Stimulated activated CD4-positive, alpha-beta T cell treated with anti-CD3 and anti-CD28 coated beads, Interleukin-1b, Interleukin-23, amount 100 ng/mL, for 4 hours (primary cell): ENCODE measurements around the gene IRAK4.

ENCODE experiments used
- DNase-seq, 2 donors: peaks; one replicate each; pipeline ENCODE4 v3.0.0-alpha.2; 2020; ENCODE audit warnings: low read depth in 2 of 2

IRAK4 gene

DNA sequence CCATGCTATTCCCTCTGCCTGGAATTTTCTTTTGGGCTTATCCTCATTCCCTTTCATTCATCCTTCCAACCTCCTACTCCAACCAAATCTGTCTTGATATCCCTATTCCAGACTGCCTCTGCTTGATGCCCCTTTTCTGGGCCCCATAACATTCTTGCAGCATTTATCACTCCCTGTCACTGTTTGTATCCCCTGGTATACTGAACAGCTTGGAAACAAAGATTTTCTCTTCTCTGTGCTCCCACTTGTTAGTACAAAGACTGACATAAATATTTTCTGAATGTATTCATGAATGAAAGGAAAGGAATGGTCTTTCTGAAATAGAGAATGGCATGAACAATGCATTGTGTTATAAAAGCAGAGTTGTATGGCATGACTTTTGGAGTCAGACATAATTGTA, 7.5 kb downstream of the IRAK4 start:
- no peak for DNase-seq

DNA sequence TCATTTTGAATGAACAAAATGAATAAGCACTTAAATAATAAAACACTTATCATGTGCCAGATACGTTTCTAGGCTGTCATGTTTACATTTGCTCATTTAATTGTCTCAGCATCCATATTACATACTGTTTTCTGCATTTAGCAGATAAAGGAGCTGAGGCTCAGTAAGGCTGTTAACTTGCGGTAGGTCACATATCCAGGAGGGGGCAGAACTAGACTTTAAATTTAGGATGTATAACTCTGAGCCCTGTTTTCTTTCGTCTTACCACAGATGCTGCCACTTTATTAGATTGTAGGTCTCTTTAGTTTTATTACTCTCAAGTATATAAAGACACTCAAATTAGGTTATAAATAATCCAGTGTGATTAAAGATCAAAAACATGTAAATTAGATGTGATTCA, 17.7 kb downstream of the IRAK4 start:
- no peak for DNase-seq

DNA sequence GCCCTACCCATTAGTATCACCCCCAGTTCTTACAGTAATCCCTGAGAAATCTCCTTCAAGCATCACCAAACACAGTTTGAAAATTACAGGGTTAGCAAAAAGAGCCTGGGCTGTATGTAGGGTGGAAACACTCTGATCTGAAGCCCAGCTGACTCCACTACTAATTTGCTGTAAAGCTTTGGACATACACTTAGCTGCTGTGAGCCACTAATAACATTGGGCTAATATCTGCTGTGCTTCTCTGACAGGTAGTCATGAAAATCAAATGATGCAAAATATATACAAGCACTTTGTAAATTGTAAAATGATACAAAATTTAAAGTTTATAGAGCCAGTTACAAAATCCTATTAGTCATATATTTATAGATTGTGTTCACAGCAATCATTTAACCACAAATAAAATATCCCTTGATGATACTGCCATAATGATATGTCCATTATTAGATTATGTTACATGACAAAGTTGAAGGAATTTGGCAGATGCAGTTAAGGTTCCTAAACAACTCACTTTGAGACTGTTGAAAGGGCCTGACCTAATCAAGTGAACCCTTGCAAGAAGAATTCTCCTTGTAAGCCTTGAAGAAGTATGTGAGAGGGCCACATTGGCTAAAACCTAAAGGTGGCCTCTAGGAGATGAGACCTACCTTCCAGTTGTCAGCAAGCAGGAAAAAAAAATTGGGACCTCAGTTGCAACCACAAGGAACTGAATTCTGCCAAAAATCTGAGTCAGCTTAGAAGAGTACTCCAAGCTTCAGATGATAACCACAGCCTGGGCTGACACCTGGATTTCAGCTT, 28.3 kb downstream of the IRAK4 start:
- no peak for DNase-seq

- no peak for DNase-seq
These were observed 31.2 kb downstream of the IRAK4 start for GRCh38 chr12:43789941-43790340.

DNA sequence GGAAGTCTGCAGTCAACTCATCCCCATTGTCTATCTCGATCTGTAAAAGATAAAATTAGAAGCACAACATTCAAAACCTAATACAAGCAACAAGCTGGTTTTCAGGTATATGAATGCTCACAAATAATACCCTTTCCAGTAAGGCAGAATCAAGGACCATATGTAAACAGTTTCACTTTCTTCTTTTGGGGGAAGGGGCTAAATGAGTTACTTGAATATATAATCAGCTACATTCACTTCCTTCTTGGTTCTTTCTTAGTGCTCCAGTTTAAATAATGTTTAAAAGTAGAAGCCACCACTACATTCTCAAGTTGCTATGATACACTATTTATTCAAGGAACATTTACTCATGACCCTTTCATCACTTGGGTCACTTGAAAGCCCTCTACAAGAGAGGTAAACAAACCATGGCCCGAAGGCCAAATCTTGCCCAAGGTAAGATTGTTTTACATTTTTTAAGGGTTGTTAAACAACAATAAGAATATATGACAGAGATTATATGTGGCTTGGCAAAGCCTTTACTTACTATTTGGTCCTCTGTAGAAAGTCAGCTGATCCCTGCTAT, 37.0 kb downstream of the IRAK4 start:
- DNase-seq, result no peak

DNA sequence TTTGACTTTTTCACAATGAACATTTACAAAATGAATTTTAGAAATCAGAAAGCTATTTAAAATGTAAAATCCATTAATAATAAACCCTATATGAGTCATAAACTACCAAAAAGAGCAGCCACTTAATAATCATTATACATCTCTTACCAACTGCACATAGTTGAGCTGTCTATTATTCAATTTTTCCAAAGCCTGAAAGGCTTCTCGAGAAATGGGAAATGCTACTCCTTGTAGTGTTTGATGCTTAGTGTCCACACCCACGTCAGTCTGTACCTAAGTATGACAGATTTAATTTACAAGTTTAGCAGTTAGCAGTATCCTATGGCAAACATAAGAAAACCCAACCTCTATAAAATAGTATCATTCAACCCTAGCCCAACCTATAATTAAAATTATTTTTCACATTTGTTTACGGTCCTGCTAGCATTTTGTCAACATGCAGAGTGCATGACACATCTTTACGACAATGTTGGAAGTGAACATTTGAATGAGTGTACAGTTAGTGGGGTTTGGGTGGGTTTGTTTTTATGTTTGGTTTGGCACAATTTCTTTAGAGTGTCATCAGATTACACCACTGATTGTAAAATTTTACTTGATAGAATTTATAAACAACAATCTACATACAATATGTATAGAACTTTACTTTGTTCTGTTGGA, 38.9 kb downstream of the IRAK4 start:
- DNase-seq, result no peak

- DNase-seq, result no peak
These were observed 46.6 kb downstream of the IRAK4 start for GRCh38 chr12:43805149-43805859.

GRCh38 chr12:43805860-43806736, 47.3 kb downstream of the IRAK4 start, which contains the start of gene TWF1:
TWF1 (minus strand) TSS chr12:43806317; CDS start chr12:43806245, 72 bp downstream.
- DNase-seq, result peak; percentile 62 to 86

GRCh38 chr12:43806737-43807072, 48.0 kb downstream of the IRAK4 start:
- DNase-seq, result no peak

DNA sequence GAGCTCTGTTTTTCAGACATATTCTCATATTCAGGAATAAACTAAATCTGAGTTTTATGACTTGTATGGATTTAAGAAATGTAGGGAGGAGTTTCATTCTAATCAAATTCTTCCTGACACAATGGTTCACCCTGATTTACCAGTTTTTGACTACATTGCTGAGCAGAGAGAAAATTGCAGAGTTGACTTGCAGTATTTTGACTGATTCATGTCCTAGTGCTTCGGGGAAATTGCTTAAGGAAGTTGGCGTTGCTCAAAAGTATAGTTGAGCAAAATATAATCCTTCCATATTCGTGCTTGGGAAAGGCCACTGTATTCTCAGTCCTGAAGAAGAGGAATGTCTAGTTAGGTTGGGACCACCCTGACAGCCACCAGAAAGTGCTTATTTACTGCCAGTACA, 48.6 kb downstream of the IRAK4 start:
- no peak for DNase-seq

GRCh38 chr12:43812057-43812456, 53.3 kb downstream of the IRAK4 start:
- DNase-seq, result no peak

GRCh38 chr12:43812926-43813325, 54.2 kb downstream of the IRAK4 start:
- no peak for DNase-seq

DNA sequence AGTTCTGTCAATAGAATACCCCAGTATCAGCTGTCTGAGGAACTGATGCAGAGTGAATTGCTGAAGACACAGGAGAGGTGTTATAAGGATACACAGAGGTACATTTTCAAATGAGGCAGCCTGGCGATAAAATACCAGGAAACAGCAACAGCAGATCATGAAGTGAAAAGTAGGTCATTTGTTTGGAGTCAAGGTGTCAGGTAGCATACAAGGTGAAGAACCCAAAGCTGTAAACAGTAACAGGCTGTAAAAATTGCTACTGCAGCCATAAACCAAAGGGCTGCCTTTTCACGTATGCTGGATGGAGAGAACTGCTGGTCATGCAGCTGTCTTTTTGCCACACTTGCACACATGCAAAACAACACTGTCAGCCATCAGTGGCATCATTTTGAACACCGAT, 56.7 kb downstream of the IRAK4 start:
- DNase-seq, result no peak

DNA sequence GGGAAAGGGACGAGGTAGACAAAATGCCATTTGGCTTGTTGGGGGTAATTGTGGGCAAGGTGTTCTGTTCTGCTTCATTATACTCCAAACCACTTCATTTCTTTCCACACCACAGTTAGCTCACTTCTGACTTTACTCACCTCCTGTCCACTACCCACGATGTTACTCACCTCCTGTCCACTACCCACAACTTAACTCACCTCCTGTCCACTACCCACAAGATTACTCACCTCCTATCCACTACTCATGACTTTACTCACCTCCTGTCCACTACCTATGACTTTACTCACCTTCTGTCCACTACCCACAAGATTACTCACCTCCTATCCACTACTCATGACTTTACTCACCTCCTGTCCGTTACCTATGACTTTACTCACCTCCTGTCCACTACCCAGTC, 57.4 kb downstream of the IRAK4 start:
- no peak for DNase-seq

DNA sequence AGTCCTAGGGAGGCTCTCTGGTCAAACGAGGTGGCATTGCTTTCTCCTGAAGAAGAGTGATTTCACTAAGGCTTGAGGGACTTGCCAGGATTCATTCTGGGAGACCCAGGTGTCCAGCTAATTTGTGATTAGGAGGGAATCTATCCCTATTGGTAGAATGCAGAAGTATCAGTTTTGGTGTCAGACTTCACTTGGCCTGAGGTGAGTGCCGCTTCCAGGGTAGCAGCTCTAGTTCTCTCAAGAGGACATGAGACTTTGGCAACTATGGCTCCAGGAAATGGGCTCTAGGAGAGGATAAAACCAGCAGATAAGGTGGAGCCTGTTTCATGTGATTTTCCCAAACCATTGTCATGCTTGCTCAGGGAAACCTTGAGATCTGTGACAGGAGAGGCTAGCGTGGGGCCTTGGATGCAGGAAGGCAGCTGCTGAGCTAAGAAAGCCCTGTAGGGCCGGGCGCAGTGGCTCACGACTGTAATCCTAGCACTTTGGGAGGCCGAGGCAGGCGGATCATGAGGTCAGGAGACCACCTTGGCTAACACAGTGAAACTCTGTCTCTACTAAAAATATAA, 65.5 kb downstream of the IRAK4 start:
- no peak for DNase-seq

GRCh38 chr12:43826681-43827080, 67.9 kb downstream of the IRAK4 start:
- DNase-seq, result no peak

DNA sequence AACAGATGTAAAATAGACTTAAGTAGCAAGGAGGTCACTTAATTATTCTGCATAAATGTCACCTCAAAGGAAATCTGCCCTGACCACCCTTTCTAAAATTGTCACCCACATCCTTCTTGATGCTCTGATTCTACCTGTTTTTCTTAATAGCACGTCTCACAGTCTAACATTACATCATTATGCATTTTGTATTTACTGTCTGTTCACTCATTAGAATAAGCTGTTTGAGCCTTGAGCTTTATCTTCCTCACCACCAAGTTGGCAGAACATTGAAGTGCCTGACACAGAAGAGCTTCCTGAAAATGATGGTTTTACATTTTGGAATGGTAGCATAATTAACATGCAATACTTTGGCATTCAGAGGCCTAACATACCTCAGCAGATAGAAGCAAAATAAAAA, 68.3 kb downstream of the IRAK4 start:
- DNase-seq, result no peak

DNA sequence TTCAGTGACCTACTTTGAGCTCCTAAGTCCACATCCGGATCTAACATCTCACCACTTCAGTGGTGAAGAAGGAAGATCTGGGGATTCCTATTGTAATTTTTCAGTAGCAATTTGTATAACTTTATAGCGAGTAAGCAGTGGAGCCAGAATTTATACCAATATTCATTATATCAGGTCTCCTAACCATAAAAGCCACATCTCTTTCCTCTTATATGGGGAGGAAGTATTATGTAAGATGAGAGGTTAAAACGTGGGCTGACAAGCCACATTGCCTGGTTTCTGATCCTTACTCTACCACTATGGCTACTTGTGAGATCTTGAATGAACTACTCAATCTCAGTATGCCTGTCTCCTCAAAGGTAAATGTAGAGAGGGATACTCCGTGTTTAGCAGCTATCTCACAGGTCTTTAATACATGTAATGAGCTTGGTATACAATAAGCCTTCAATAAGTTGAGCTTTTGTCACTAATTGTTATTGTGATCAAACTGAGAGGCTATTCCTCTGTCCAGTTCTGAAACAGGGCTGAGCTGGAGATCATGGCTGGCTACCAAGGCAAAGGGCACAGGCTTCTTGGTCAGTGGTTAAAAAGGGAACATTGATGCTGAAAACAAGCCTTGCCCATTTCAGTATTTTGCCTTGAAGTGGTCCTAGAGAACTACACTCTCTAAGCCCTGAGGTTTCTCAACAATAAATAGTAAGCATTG, 73.9 kb downstream of the IRAK4 start:
- DNase-seq, result no peak

GRCh38 chr12:43835264-43835655, 76.5 kb downstream of the IRAK4 start:
- no peak for DNase-seq

GRCh38 chr12:43835656-43836474, 77.1 kb downstream of the IRAK4 start, which contains the start of gene TMEM117:
TMEM117 (plus strand) TSS chr12:43836081.
- DNase-seq, result peak; percentile 34 to 51
